CD4-positive, alpha-beta T cell (primary cell): Measurements from ENCODE around the gene TEX51. TPM values are rescaled to one million over a fixed set of nuclear protein-coding genes. Genes with fewer than 3 reads are reported as not detected.

Experiments used
- ATAC-seq: fragments of 200-7000 bp; cut with Tn5 transposase; one replicate; pipeline ENCODE4 v1.10.0; 2022; ENCODE audit warnings: mild to moderate bottlenecking; ENCODE audit not compliant: poor library complexity
- CTCF ChIA-PET: fragments of 350-600 bp; sonication (Branson Sonifier 250); formaldehyde crosslinking; loops from one replicate; lab custom pipeline; 2021; ENCODE audit warnings: antibody characterized with exemption, inconsistent platforms; lab: Charles Lee
- POLR2A ChIA-PET: fragments of 350-600 bp; sonication (Branson Sonifier 250); formaldehyde crosslinking; loops from one replicate; lab custom pipeline; 2021; ENCODE audit warnings: antibody characterized with exemption, inconsistent platforms; lab: Charles Lee
- DNase-seq, 14 experiments: peaks; one replicate each; pipeline ENCODE4 v3.0.0-alpha.2; 2013 to 2020; ENCODE audit warnings: mixed read lengths in 2 of 14
- H3K27ac ChIP-seq, 2 donors: one replicate each; pipeline versions ENCODE4 v1.5.1 to v1.7.0; 2013; ENCODE audit warnings: low read length in 2 of 2, low read depth in 1 of 2, mild to moderate bottlenecking in 1 of 2
- H3K27me3 ChIP-seq, 2 experiments: 1 replicate in 1 of 2; 2 replicates in 1 of 2; pipeline versions ENCODE4 v1.6.1 to v1.7.0; 2013; ENCODE audit warnings: low read length in 2 of 2, control low read depth in 1 of 2, mild to moderate bottlenecking in 1 of 2, moderate library complexity in 1 of 2; ENCODE audit not compliant: insufficient read depth in 2 of 2, control insufficient read depth in 1 of 2
- H3K36me3 ChIP-seq: one replicate; pipeline ENCODE4 v1.6.1; 2013; ENCODE audit warnings: low read length, control low read depth; ENCODE audit not compliant: insufficient read depth
- H3K4me1 ChIP-seq: one replicate; pipeline ENCODE4 v1.6.1; 2013; ENCODE audit warnings: low read length, control low read depth; ENCODE audit not compliant: insufficient read depth
- H3K4me3 ChIP-seq: one replicate; pipeline ENCODE4 v1.5.1; 2013; ENCODE audit warnings: mild to moderate bottlenecking, low read length, moderate library complexity
- H3K9me3 ChIP-seq, 2 experiments: 1 replicate in 1 of 2; 2 replicates in 1 of 2; pipeline versions ENCODE4 v1.6.1 to v1.7.0; 2013; ENCODE audit warnings: low read length in 2 of 2, mild to moderate bottlenecking in 2 of 2, control low read depth in 1 of 2, moderate library complexity in 1 of 2; ENCODE audit not compliant: control insufficient read depth in 1 of 2, insufficient read depth in 1 of 2
- H3K27ac Mint-ChIP-seq: one replicate; pipeline ENCODE4 v1.8.0; 2020; ENCODE audit warnings: mixed read lengths
- H3K27me3 Mint-ChIP-seq: one replicate; pipeline ENCODE4 v1.8.0; 2021; ENCODE audit warnings: mixed read lengths
- H3K36me3 Mint-ChIP-seq: one replicate; pipeline ENCODE4 v1.8.0; 2021; ENCODE audit warnings: low read depth, mixed read lengths
- H3K4me1 Mint-ChIP-seq: one replicate; pipeline ENCODE4 v1.8.0; 2021; ENCODE audit warnings: low read depth, mixed read lengths
- H3K4me3 Mint-ChIP-seq: one replicate; pipeline ENCODE4 v1.8.0; 2020; ENCODE audit warnings: mild to moderate bottlenecking, mixed read lengths
- H3K9me3 Mint-ChIP-seq: one replicate; pipeline ENCODE4 v1.8.0; 2020; ENCODE audit warnings: mixed read lengths
- CTCF ChIP-seq: fragments of 200-600 bp; IDR thresholded peaks from one replicate; pipeline ENCODE4 v1.8.0; 2022; ENCODE audit warnings: antibody characterized with exemption, mild to moderate bottlenecking
- intact Hi-C, 2 experiments: fragments of 100-400 bp; cut with DNase I in 1 of 2; cut with micrococcal nuclease in 1 of 2; formaldehyde crosslinking; loops; one replicate each; pipeline versions ENCODE4 v1.15.1 to v1.9.0; 2023 to 2025; cut with DNase I, micrococcal nuclease
- total RNA-seq, 174 experiments: library from RNA in 2 of 174; stranded (reverse) in 2 of 174; gene quantifications; one replicate each; pipeline ENCODE4 v1.2.3 and lab custom pipeline; 2021 to 2026

Gene TEX51
- total RNA-seq, 2 experiments from 2014 or later, result not detected

GRCh38 chr2:126932529-126932928, 33.8 kb downstream of the TEX51 start:
- Histone ChIP-seq H3K27ac (no peak overlapping the region), H3K9me3 (peaks cover 0 to 15% of the 10 kb centered on the region in 2 experiments), H3K4me1 (no peaks in the 10 kb centered on the region), H3K36me3 (no peaks in the 10 kb centered on the region), H3K4me3 (no peak overlapping the region), H3K27me3 (peaks cover 0 to 2% of the 10 kb centered on the region in 2 experiments)
- CTCF ChIA-PET, result no interaction called here
- ATAC-seq (no peak), DNase-seq (no peak)
- no peaks in the 10 kb centered on the region for H3K4me1 Mint-ChIP-seq
- H3K27ac Mint-ChIP-seq, result no peak overlapping the region
- peaks cover 32% of the 10 kb centered on the region for H3K27me3 Mint-ChIP-seq
- POLR2A ChIA-PET, result no interaction called here
- TF ChIP-seq CTCF, result no peak
- intact Hi-C loops, result no loop called here
- H3K4me3 Mint-ChIP-seq, result no peak overlapping the region
- H3K9me3 Mint-ChIP-seq, result peaks cover 11% of the 10 kb centered on the region
- no peaks in the 10 kb centered on the region for H3K36me3 Mint-ChIP-seq

- Histone ChIP-seq H3K4me3 (no peak overlapping the region), H3K36me3 (no peaks in the 10 kb centered on the region), H3K27ac (no peak overlapping the region), H3K4me1 (no peaks in the 10 kb centered on the region), H3K27me3 (peaks cover 0 to 2% of the 10 kb centered on the region in 2 experiments), H3K9me3 (peaks cover 0 to 15% of the 10 kb centered on the region in 2 experiments)
- Mint-ChIP-seq H3K4me3 (no peak overlapping the region), H3K9me3 (peaks cover 11% of the 10 kb centered on the region), H3K36me3 (no peaks in the 10 kb centered on the region), H3K4me1 (no peaks in the 10 kb centered on the region), H3K27me3 (peaks cover 36% of the 10 kb centered on the region), H3K27ac (no peak overlapping the region)
- POLR2A ChIA-PET, result no interaction called here
- DNase-seq, result no peak
- no peak for ATAC-seq
- CTCF ChIA-PET, result no interaction called here
- TF ChIP-seq CTCF, result no peak
- intact Hi-C loops, result no loop called here
Measured at GRCh38 chr2:126932966-126933710, 34.4 kb downstream of the TEX51 start.

GRCh38 chr2:126933711-126934091, 35.0 kb downstream of the TEX51 start:
- Mint-ChIP-seq H3K4me3 (no peak overlapping the region), H3K27me3 (peaks cover 42% of the 10 kb centered on the region), H3K9me3 (peaks cover 11% of the 10 kb centered on the region), H3K36me3 (no peaks in the 10 kb centered on the region), H3K27ac (no peak overlapping the region), H3K4me1 (no peaks in the 10 kb centered on the region)
- H3K9me3 ChIP-seq, result peaks cover 0 to 15% of the 10 kb centered on the region in 2 experiments
- no peak overlapping the region for H3K27ac ChIP-seq
- H3K36me3 ChIP-seq, result no peaks in the 10 kb centered on the region
- no peak for DNase-seq
- no peak for ATAC-seq
- H3K4me1 ChIP-seq, result no peaks in the 10 kb centered on the region
- ChIA-PET POLR2A (no interaction called here), CTCF (no interaction called here)
- intact Hi-C loops, result no loop called here
- TF ChIP-seq CTCF, result no peak
- H3K4me3 ChIP-seq, result no peak overlapping the region
- H3K27me3 ChIP-seq, result peaks cover 0 to 2% of the 10 kb centered on the region in 2 experiments
